Ishikawa (cell line): Measurements from ENCODE around the gene CABP4.

Experiments
- CEBPB ChIP-seq: IDR thresholded peaks from 2 replicates; pipeline ENCODE4 v1.6.1; 2012
- CREB1 ChIP-seq: IDR thresholded peaks from 2 replicates; pipeline ENCODE4 v1.6.1; 2012; ENCODE audit warnings: low read depth
- EGR1 ChIP-seq: IDR thresholded peaks from 2 replicates; pipeline ENCODE4 v1.6.1; 2012
- EP300 ChIP-seq: IDR thresholded peaks from 2 replicates; pipeline ENCODE4 v1.6.1; 2012; ENCODE audit warnings: borderline replicate concordance
- FOXM1 ChIP-seq: IDR thresholded peaks from 2 replicates; pipeline ENCODE4 v1.6.1; 2012; ENCODE audit warnings: low read depth, borderline replicate concordance
- MAX ChIP-seq: IDR thresholded peaks from 2 replicates; pipeline ENCODE4 v1.6.1; 2012
- NFIC ChIP-seq: IDR thresholded peaks from 2 replicates; pipeline ENCODE4 v1.6.1; 2012
- RAD21 ChIP-seq: IDR thresholded peaks from 2 replicates; pipeline ENCODE4 v1.6.1; 2012; ENCODE audit warnings: low read depth
- REST ChIP-seq: IDR thresholded peaks from 2 replicates; pipeline ENCODE4 v1.6.1; 2012; ENCODE audit warnings: low read depth, mild to moderate bottlenecking
- TAF1 ChIP-seq: IDR thresholded peaks from 2 replicates; pipeline ENCODE4 v1.6.1; 2012; ENCODE audit warnings: low read depth, mild to moderate bottlenecking
- TCF12 ChIP-seq: IDR thresholded peaks from 2 replicates; pipeline ENCODE4 v1.6.1; 2012; ENCODE audit warnings: low read depth
- TEAD4 ChIP-seq: IDR thresholded peaks from 2 replicates; pipeline ENCODE4 v1.6.1; 2012
- USF1 ChIP-seq: IDR thresholded peaks from 2 replicates; pipeline ENCODE4 v1.6.1; 2012
- YY1 ChIP-seq: IDR thresholded peaks from 2 replicates; pipeline ENCODE4 v1.6.1; 2012; ENCODE audit warnings: low read depth
- ZBTB7A ChIP-seq: IDR thresholded peaks from 2 replicates; pipeline ENCODE4 v1.6.1; 2012; ENCODE audit warnings: low read depth

The CABP4 gene

GRCh38 chr11:67458266-67458665 is 3.1 kb downstream of the CABP4 start:
- TF ChIP-seq REST (no peak), TEAD4 (no peak), FOXM1 (no peak), USF1 (no peak), ZBTB7A (no peak), CEBPB (no peak), EGR1 (no peak), MAX (no peak), YY1 (no peak), TAF1 (no peak), RAD21 (no peak)

GRCh38 chr11:67463186-67463585 is 8.0 kb downstream of the CABP4 start:
- TF ChIP-seq RAD21 (no peak), ZBTB7A (no peak), FOXM1 (no peak), MAX (no peak), NFIC (no peak), TEAD4 (no peak), TCF12 (no peak), CREB1 (no peak), EGR1 (no peak), YY1 (no peak), EP300 (no peak), REST (no peak), CEBPB (no peak)

GRCh38 chr11:67463680-67464410 is 8.7 kb downstream of the CABP4 start:
- no peak; the same call in 1 of the 2 replicates for TF ChIP-seq MAX
- TF ChIP-seq NFIC, result no peak
- TF ChIP-seq TEAD4, result no peak
- no peak for TF ChIP-seq CEBPB
- TF ChIP-seq RAD21, result no peak
- TF ChIP-seq REST, result no peak
- no peak for TF ChIP-seq ZBTB7A
- TF ChIP-seq EGR1, result no peak

- TF ChIP-seq EGR1 (peak; percentile 31; the same call in 1 of the 2 replicates), CREB1 (no peak), ZBTB7A (peak; percentile 94), REST (no peak), RAD21 (no peak), USF1 (peak; percentile 91), EP300 (no peak), TCF12 (peak; percentile 39; the same call in 1 of the 2 replicates), TEAD4 (no peak), TAF1 (peak; percentile 86), YY1 (peak; percentile 86), CEBPB (no peak), FOXM1 (no peak), NFIC (no peak), MAX (peak; percentile 72)
Measured at GRCh38 chr11:67464411-67465188, 9.4 kb downstream of the CABP4 start.
